Smooth muscle cell of the brain vasculature (primary cell): ENCODE data around the gene LMX1A.
A peak's percentile ranks its signal among the peaks of the same experiment; 100 is the strongest.

ENCODE experiments used
- DNase-seq: peaks from one replicate; pipeline ENCODE4 v3.0.0-alpha.2; 2012; ENCODE audit warnings: low read depth, low spot score

Gene LMX1A

DNA sequence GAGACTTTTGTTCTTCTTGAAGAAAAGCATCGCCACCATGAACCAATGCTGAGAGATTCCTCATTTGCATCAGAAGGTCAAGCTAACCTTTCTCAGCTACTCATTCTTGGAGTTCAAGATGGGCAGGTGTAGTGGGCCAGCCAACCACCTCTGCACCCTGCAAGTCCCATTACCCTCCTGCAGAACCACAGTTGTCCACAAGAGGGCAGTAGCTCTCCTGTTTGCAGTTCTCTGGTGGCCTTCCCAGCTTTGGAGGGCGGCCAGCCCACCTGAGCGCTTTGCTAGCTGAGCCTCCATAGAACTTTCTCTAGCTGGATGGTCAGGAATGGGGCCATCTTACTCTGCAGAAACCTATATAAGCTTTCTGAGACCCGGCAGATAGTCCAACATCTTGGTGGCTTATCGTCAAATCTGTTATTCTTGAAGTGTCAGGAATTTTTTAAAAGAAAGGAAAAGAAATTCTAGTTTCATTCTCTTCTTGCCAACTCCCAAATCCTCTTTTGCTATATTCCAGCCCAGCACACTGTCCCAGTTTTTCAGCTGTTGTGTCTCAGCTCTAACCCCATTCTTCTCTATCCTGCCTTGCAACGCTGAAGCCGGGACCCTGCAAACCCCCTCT lies 11.0 kb upstream of the LMX1A start:
- peak; percentile 33 for DNase-seq

DNA sequence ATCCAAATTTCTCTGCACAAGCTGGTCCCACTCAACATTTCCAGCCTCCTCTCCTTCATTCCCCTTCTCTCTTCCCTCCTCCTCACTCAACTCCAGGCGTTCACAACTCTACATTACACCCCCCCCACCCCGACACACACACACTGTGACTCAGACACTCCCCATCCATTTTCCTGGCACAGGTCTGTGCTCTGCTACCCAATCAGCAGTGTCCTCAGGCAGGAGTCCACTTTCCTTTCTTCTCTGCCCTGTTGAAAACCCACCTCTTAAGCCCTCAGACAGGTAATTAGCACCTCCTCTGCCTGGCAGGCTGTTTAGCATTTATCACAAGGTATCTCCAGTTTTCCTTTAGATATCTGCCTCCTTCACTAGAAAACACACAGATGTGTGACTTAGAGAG lies 8.8 kb upstream of the LMX1A start:
- no peak for DNase-seq

DNA sequence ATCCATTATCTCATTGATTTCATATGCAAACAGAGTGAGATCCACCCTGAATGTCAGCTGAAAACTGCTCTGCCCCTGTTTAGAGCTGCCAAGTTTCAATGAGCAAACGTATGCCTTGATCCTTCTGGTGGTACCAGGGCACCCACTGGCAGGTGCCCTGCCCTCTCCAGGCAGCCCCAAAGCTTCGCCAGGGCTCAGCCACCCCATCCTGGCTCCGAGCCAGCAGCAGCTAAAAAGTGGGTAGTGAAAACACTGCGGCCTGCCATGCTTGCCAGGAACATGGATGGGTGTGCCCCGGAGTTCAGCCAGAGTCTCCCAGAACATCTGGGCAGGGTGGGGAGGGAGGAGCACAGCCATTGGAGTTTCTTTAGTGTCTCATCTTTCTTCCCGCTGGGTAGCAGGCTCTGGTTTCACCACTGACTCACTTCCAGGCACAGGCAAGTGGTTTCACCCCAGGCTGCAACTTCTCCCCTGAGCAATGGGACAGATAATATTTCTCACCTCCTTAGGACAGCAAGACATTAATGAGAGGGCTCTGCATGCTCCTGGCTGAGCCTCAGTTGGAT lies 8.1 kb upstream of the LMX1A start:
- no peak for DNase-seq

DNA sequence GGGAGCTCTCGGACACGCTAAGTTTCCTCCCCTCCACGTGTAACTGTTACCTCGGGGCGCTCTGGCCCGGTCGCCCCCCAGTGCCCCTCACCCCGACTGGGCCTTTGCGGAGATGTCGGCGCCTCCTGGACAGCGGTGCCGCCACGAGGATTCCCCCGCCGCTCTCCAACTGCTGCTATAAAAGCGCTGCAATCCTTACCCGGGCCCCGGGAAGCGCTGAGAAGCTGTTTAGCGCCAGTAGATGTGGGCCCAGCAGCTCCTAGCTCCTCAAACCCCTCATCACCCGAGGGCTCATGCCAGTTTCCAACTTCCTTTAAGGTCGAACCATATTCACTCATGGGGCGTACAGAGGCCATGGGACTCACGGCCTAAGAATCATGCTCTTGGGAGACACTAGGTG lies 361 bp upstream of the LMX1A start:
- no peak for DNase-seq

DNA sequence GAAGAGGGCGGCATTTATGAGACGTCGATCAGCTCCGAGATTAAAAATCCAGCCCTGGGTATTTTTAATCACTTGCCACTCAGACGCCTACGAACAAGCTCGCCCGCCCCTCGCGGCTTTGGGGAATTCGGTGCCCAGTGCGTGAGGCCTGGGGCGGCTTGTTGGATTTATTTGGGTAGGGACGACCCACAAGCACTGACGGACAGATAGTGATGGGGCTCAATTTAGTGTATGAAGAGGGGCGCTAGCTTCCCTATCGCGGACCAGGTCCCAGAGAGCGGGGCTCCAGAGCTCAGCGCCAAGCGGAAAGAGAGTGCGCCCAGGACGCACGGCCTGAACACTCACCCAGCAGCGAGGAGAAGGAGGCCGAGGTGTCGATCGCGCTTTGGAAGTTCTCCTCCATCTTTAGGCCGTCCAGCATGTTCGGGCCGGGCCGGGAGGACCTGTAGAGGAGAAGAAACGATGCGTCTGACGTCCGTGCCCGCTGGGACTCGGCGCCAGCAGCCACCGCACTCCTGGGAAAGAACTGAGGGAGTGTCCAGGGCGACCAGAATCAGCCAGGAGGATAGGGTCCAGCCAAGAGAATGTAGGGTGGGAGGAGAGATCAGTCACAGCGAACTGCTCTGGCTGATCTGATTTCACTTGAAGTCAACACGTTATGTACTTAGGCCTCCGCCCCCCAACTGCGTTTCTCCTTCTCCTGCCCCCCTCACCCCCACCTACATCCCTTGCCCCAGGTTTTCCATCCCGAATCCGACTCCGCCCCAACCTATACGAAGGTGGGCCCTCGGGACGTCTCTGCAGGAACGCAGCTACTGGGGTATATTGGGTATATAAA lies 1.2 kb downstream of the LMX1A start:
- no peak for DNase-seq

DNA sequence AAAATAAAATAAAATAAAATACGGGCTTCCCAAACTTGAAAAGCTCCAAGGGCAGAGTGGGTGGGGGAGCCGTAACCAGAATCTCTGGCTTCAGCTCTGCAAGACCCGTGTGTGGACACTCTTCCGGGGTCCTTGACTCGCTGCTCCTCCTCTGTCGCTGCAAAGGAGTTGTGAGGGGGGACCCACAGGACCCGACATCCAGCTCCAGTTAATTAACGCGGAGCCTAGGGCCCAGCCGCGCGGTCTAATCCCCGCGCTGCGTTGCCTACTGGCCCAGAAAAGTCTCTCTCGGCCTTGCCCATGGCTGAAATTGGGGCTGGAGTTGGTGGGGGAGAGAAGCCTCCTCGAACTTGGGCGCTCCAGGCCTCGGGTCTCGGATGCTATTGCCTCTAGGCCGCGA lies 1.8 kb downstream of the LMX1A start:
- no peak for DNase-seq

DNA sequence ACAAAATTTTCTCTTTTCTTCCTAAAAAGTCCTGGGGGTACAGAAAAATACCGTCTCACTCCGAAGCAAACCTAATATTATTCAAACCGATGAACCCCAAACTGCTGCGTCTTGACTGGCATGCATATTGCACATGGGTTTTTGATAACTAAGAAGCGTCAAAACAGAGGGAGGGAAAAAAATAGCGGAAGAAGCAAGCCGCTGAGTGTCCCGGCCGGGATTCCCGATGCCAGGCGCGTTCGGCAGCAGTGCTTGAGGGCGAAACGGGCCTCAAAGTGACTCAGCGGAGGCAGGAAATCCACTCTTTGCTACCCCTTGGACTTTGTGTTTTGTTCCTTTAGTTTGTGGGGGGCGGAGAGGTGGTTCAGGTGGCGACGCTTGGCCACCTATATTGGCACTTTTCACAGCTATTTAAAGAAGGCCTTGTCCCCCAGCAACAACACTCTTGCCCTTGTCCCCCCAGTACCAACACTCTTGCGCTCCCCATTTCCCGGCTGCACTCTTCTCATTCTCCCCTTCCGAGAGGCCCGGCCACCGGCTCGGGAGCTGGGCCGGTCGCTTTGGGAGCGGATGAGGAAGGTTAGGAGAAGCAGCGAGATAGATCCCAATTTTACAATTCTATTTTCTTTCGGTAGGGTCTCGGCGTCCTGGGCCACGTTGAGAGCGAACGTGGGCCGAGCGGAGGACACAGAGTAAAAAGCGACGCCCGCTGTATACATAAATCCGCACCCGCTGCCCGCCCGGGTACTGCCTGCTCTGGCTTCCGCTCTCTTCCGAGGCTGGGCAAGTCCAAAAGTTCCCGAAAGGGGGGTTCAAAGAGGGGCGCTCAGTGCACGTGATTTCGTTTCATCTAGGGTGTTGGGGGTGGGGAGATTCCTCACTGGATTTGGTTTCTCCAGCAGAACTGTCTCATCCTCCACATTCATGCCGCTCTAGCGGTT lies 2.5 kb downstream of the LMX1A start:
- no peak for DNase-seq

DNA sequence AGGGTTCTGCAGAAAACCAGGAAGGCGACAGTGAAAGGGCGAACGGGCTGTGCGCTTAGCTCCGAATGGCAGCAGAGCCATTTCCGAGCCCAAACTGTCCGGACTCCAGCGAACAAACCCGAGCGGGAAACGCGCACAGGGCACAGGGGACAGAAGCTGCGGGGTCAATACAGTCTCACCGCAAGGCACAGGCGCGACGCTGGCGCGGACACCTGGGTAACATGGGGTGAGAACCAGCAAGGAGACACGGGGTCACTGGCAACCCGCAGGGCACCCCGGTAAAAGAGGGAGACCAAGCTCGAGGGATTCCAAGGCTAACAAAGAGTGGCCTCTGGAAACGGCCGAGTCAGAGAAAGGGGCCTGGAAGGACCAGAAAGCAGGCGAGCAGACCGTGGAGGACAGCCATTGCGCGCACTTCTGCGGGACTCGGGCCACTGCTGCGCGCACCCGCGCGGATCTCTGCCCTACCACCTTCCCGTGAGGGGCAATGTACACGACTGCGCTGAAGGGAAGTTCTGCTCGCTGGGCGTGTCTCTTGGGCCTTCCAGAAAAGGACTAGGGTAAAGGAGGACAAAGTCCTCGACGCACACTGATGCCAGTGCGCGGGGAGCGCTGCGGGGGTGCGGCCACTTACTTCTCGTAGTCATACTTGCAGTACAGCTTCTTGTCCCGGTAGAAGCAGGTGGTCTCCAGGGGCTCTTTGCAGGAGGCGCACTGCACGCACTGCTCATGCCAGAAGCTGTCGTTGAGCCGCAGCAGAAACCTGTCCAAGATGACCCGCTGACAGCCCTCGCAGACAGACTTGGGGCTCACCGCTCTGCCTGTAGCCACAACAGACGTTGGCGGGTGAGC lies 3.8 kb downstream of the LMX1A start:
- DNase-seq, result no peak

DNA sequence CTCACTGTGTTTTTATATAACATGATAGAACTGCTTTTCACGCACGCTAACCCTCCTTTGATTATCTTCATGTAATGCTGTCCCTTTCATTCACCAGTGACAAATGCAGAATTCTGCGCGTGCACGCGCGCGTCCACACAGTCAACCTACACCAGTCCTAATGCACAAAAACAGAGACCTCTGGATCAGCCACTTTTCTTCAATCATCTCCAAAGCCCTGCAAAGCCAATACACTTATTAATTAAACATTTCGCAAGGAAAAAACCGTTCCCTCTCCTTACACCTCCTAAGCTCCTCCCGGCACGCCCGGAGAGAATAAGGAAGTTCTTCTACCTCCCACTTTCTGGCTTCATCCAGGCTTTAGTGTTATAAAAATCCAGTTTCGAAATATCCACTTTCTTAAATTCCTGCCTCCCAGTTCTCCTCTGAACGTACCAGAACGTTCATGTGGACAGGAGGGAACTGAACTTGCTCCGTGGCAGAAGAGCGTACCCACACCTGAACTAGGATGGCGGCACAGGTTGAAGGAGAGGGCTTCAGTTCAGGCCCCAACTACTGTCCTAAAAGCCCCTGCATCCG lies 4.6 kb downstream of the LMX1A start:
- DNase-seq, result no peak

DNA sequence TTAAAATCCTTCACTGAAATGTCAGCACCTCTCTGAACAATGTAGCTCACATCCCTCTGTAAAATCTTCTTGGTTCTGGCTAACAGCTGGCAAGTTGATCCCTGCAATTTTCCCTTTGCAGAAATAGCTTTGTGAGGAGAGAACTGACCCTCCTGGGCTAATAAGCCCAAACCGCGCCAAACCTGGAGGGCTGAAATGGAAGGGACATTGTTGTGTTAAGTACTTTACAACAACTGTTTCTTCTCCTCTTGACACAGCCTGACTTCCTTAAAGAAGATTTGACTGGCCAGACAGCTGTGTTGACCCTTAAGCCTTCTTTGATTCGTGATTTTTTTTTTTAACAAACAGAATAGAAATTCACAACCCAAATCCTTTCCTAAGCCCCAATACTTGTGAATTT lies 5.7 kb downstream of the LMX1A start:
- no peak for DNase-seq

DNA sequence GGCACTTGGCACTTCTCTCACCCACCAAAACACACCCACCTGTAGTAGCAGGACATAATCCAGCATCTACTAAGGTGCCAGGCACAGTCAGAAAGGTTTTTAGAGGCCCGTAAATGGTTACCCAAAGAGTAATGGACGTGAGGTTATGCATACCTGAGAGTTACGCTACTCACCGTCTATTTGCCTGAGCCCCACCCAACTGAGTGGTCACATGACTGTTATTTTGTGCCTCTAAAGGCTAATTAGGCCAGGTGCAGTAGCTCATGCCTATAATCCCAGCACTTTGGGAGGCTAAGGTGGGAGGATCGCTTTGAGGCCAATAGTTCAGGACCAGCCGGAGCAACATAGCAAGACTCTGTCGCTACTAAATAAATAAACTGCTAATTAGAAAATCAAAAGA lies 11.0 kb downstream of the LMX1A start:
- DNase-seq, result no peak

DNA sequence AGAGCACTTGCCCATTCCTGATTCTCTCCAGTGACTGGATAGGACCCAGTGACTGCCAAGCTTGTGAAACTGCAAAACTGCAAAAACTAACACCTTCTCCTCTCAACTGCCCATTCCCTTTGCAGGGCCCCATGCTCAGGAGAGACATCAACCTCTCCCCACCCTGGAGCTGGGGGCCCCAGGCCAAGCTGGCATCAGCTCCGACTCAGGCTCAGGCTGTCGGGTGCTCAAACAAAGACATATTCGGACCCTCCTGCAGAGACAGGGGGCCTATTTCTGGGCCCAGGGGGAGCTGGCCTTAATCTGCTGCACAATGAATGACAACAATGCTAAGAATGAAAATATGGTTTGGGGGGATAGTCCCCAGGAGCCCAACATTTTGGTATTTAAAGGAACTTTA lies 11.8 kb downstream of the LMX1A start:
- no peak for DNase-seq

DNA sequence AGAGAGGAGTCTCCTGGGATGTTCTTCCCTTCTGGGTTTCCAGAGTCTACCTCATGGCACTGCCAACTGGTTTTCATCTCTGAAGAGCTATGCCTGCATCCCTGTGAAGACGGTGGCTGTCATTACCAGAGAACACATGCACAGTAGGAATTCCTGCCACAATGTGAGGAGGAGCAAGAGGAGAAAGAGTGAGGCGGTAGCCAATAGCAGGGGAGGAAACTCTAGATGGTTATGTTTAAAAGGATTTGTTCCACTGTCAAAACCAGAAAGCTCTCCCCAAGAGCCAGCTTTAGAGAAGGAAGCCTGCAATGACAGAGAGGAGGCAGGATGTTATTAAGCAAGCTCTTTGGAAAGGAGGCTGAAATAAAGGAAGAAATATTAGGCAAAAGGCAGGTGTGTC lies 12.3 kb downstream of the LMX1A start:
- no peak for DNase-seq

DNA sequence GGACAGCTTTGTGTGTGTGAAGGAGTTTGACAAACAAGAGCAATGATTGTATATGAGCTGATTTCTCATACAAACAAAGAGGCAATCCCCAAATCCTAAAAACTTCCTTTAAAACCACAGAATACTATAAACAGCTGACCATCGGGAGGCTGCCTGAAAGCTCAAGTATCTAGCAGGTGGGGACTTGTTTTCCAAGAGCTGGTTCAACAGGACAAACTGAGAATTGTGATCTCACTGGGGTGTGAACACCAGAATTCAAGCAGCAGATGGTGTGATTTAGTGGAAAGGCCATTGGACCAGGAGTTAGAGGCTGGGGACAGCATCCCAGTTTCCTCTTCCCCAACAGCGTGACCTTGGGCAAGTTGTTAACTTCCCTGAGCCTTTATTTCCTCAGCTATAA lies 13.9 kb downstream of the LMX1A start:
- DNase-seq, result no peak

DNA sequence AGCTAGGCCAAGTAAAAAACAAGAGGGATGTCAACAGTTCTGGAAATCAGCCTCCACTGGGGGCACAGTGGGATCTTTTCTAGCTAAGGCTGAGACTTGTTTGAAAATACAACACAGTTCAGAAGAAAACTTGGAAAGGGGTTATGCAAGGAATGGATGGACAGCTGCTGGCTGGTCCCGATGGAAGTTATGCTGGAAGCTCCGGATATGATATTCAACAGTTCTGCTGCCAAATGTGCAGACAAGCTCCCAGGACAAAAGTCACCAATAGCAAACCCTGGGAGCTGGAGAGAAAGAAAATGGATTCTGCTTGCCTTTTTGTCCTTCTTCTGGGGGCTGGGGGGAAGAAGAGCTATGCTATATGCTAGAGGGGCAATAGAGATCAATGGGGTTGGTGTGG lies 14.3 kb downstream of the LMX1A start:
- no peak for DNase-seq

DNA sequence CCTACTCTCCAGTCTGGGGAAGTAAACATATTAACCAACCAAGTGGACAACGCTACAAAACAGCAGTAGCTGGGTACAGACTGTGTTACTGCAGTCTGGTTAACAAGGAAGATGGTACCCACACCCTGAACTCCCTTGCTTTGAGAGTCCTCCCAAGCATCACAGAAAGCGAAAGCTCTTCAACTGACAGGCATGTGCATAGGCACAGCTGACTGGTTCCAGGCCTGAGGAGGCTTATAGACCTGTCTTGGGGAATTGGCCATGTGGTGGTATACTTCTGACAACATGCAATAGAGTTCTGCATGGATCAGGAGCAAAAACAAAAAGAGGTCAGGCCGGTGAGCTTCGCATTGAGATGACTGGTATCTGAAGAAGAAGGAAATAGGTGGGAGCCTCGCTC lies 17.4 kb downstream of the LMX1A start:
- no peak for DNase-seq

DNA sequence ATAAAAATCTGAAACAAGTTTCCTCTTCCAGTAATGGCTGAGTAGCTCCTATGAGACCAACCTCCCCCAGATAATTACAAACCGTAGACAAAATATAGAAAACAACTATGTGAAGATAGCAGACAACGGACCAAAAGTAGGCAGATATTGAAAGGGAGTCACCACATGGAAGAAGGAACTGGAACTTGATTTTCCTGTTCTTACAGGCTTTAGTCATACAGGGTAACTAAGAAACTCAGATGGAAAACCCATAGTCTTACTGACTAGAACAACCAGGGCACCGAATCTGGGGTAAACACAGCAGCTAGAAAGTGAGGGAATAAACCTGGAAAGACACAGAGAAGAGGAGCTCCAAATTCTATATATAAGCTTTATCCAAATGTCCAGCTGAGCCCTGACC lies 26.0 kb downstream of the LMX1A start:
- DNase-seq, result no peak

DNA sequence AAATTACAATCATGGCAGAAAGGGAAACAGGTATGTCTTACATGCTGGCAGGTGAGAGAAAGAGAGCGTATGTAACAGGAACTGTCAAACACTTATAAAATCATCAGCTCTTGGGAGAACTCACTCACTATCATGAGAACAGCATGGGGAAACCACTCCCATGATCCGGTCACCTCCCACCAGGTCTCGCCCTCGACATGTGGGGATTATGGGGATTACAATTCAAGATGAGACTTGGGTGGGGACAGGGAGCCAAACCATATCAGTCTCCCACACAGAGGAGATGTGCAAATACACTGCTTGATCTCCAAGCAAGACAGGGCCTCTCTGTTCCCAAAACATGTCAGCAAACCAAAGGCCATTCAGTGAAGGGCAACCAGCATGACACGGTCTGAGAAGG lies 27.4 kb downstream of the LMX1A start:
- no peak for DNase-seq

DNA sequence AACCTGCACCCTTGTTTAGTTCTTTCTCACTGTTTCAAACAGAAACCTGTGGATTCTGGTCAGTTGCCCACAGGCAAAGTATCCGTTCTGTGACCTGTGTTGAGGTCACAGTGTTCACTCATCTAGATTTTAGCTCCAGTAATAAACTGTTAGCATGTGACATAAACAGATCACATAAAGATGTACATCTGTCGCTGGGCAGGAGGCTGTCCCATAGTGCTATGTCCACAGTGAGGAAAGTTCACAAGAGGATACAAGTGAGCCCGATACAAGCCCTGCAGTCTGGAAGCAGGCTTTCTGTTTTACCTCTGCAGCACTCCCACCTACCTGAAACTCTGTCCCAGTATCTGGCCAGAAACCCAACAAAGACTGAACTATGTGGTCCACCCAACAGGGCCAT lies 28.4 kb downstream of the LMX1A start:
- DNase-seq, result no peak

DNA sequence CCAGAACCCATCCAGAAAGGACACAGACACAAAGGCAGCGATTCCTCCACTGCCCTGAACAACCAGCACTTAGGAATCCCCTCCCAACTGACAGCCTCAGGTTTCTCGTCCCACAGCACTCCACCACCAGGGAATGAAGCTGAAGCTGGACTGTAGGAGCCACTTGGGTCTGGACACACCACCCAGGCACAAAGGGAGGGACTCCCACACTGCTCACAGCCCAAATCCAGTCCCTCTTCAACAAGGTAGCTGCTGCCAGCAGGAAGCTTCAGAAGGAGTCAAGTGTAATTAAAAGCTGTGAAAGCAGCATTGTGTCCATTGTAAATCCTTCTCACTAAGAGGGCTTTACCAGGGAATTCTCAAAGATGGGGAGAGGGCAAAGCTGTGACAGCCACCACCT lies 29.0 kb downstream of the LMX1A start:
- DNase-seq, result no peak
